Activated CD4-positive, alpha-beta T cell treated with anti-CD3 and anti-CD28 coated beads, Interleukin-2, amount 10 ng/mL, durations not matched to agents 24 days and 14 days (primary cell): ENCODE results near the gene ADARB2. TPM values are rescaled to one million over a fixed set of nuclear protein-coding genes. Genes with fewer than 3 reads are reported as not detected.

Experiments
- DNase-seq: peaks from one replicate; pipeline ENCODE4 v3.0.0; 2022
- H3K27ac Mint-ChIP-seq: one replicate; pipeline ENCODE4 v1.8.0; 2022; ENCODE audit warnings: mild to moderate bottlenecking, mixed read lengths
- H3K27me3 Mint-ChIP-seq: one replicate; pipeline ENCODE4 v1.8.0; 2022; ENCODE audit warnings: mixed read lengths
- H3K36me3 Mint-ChIP-seq: one replicate; pipeline ENCODE4 v1.8.0; 2022; ENCODE audit warnings: low read depth, mild to moderate bottlenecking, mixed read lengths
- H3K4me1 Mint-ChIP-seq: one replicate; pipeline ENCODE4 v1.8.0; 2021; ENCODE audit warnings: mixed read lengths
- H3K4me3 Mint-ChIP-seq: one replicate; pipeline ENCODE4 v1.8.0; 2022; ENCODE audit warnings: mild to moderate bottlenecking, moderate library complexity, mixed read lengths
- H3K9me3 Mint-ChIP-seq: one replicate; pipeline ENCODE4 v1.8.0; 2021; ENCODE audit warnings: mixed read lengths
- intact Hi-C: fragments of 100-400 bp; cut with micrococcal nuclease; formaldehyde crosslinking; loops from one replicate; pipeline ENCODE4 v1.15.1; 2023
- total RNA-seq: library from RNA; stranded (reverse); gene quantifications from 2 replicates; pipeline ENCODE4 v1.2.3, GENCODE V29; 2022

ADARB2 gene
- total RNA-seq, 1 donor from 2014 or later: not detected

- no peak overlapping the region for H3K27ac Mint-ChIP-seq
- H3K27me3 Mint-ChIP-seq: peaks cover 23% of the 10 kb centered on the region
- H3K36me3 Mint-ChIP-seq: no peaks in the 10 kb centered on the region
- H3K9me3 Mint-ChIP-seq: no peaks in the 10 kb centered on the region
- intact Hi-C loops: no loop called here
- H3K4me3 Mint-ChIP-seq: no peak overlapping the region
- peaks cover 8% of the 10 kb centered on the region for H3K4me1 Mint-ChIP-seq
- no peak for DNase-seq
These were observed 543.2 kb downstream of the ADARB2 start for GRCh38 chr10:1194161-1194560.

DNA sequence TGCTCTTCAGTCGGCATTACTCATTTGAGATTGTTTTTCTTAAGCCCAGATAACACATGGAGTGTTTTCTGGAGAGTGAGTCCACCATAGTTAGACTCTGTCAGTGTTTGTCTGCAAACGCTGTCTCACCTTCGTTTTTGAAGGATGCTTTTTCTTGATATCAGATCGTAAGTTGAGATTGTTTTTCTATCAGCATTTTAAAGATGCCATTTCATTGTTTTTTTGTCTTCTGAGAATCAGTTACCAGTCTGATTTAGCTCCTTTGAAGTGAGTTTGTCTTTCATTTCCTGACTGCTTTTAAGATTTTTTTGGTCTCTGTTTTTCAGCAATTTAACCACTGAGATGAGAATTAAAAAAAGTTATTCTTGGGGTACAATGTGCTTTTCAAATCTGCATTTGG, 543.8 kb downstream of the ADARB2 start:
- H3K4me1 Mint-ChIP-seq: peaks cover 8% of the 10 kb centered on the region
- H3K36me3 Mint-ChIP-seq: no peaks in the 10 kb centered on the region
- H3K9me3 Mint-ChIP-seq: no peaks in the 10 kb centered on the region
- intact Hi-C loops: no loop called here
- H3K4me3 Mint-ChIP-seq: peak overlapping the region; percentile 19
- H3K27me3 Mint-ChIP-seq: peaks cover 22% of the 10 kb centered on the region
- DNase-seq: no peak
- H3K27ac Mint-ChIP-seq: no peak overlapping the region

DNA sequence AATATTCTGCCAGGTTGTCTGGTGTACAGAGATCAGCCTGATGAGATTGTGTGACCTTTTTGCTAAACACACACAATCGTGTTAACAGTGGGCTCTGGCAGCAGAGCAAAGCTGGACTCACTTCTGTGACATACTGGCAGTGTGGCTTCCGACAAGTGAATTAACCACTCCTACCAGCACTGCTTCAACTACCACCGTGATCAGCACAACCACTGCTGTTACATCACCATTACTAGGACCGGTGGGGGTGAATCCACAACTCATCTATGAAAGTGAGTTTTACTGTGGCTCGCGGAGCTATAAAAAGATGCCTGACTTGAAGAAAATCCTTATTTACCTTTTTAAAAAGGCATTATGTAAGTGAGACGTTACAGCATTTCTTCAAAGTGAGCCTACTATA, 545.6 kb downstream of the ADARB2 start:
- no peak for DNase-seq
- no peak overlapping the region for H3K4me3 Mint-ChIP-seq
- no peaks in the 10 kb centered on the region for H3K36me3 Mint-ChIP-seq
- no peak overlapping the region for H3K27ac Mint-ChIP-seq
- intact Hi-C loops: no loop called here
- no peaks in the 10 kb centered on the region for H3K9me3 Mint-ChIP-seq
- peaks cover 8% of the 10 kb centered on the region for H3K4me1 Mint-ChIP-seq
- peaks cover 9% of the 10 kb centered on the region for H3K27me3 Mint-ChIP-seq

DNA sequence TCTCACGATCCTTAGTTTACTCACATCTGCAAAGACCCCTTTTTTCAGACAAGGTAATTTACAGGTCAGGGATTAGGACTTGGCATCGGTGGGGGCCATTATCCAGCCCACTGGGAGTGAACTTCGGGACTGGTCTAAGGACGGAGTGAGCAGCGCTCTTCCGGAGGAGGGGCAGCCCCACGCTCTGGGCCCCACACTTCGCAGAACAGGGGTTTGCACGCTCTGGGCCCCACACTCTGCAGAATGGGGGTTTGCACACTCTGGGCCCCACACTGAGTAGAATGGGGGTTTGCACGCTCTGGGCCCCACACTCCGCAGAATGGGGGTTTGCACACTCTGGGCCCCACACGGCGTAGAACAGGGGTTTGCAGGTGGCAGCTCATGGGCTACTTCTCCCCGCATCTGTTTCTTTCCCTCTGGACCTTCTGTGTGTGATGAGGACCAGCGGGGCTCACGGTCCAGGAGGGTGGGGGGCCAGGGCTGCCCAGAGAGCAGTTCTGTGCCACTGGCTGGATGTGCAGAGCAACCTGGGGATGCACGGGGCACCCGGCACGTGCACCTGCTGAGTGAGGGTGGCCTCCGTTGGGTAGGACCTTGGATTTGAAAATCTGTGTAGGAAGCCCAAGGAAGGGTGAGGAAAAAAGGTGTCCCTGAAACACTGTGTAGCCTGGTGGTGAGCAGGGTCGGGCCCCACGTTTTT, 546.4 kb downstream of the ADARB2 start:
- peaks cover 6% of the 10 kb centered on the region for H3K27me3 Mint-ChIP-seq
- DNase-seq: no peak
- no peak overlapping the region for H3K4me3 Mint-ChIP-seq
- H3K27ac Mint-ChIP-seq: no peak overlapping the region
- no peaks in the 10 kb centered on the region for H3K36me3 Mint-ChIP-seq
- no peaks in the 10 kb centered on the region for H3K9me3 Mint-ChIP-seq
- intact Hi-C loops: no loop called here
- H3K4me1 Mint-ChIP-seq: peaks cover 8% of the 10 kb centered on the region

GRCh38 chr10:1190052-1190395, 547.3 kb downstream of the ADARB2 start:
- Mint-ChIP-seq H3K27me3 (peaks cover 4% of the 10 kb centered on the region), H3K36me3 (no peaks in the 10 kb centered on the region), H3K4me3 (no peak overlapping the region), H3K9me3 (no peaks in the 10 kb centered on the region), H3K27ac (no peak overlapping the region), H3K4me1 (peaks cover 8% of the 10 kb centered on the region)
- no peak for DNase-seq
- intact Hi-C loops: no loop called here

GRCh38 chr10:1189166-1190051, 547.9 kb downstream of the ADARB2 start:
- Mint-ChIP-seq H3K36me3 (no peaks in the 10 kb centered on the region), H3K27ac (no peak overlapping the region), H3K27me3 (peaks cover 3% of the 10 kb centered on the region), H3K4me3 (no peak overlapping the region), H3K9me3 (no peaks in the 10 kb centered on the region), H3K4me1 (peaks cover 8% of the 10 kb centered on the region)
- intact Hi-C loops: no loop called here
- DNase-seq: no peak

GRCh38 chr10:1188558-1189135, 548.7 kb downstream of the ADARB2 start:
- intact Hi-C loops: no loop called here
- Mint-ChIP-seq H3K36me3 (no peaks in the 10 kb centered on the region), H3K4me1 (peaks cover 4% of the 10 kb centered on the region)

DNA sequence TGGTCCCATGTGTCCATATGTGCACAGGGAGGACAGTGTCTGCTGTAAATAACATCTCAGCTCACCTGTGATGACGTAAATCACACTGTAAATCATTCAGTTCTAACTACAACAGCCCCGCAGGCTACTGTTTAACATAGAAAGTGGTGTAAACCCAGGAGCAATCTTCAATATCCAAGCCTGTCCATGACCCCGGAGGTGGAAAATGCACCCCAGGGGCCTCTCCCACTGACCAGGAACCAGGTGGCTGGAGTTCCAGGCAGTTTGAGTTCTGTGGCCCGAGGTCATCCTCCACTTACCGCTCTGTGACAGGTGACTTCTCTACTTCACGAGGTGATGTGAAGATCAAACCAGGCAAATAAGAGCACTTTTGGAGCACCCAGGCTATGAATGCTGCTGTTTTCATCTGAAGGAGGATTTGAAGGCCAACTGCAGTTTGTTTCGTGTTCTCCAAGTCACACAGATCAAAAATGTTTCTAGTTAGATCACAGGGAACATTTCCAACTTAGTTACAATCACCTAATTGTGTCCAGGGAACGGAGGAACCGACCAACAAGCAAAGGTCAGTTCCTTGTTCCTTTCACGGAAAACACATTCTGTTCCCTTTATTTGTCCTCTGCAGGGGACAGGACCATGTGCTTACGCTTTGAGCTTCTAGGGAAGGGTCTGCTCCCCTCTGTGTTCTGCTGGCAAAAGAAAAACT, 549.3 kb downstream of the ADARB2 start:
- no peaks in the 10 kb centered on the region for H3K27me3 Mint-ChIP-seq
- H3K4me1 Mint-ChIP-seq: no peaks in the 10 kb centered on the region
- intact Hi-C loops: no loop called here
- H3K9me3 Mint-ChIP-seq: no peaks in the 10 kb centered on the region
- H3K27ac Mint-ChIP-seq: no peak overlapping the region
- no peak for DNase-seq
- no peak overlapping the region for H3K4me3 Mint-ChIP-seq
- H3K36me3 Mint-ChIP-seq: no peaks in the 10 kb centered on the region

More at GRCh38 chr10:1188558-1189135, 548.7 kb downstream of the ADARB2 start:
- Mint-ChIP-seq H3K4me3 (no peak overlapping the region), H3K27ac (no peak overlapping the region), H3K9me3 (no peaks in the 10 kb centered on the region), H3K27me3 (no peaks in the 10 kb centered on the region)
- DNase-seq: no peak

- intact Hi-C loops: no loop called here
- Mint-ChIP-seq H3K27me3 (no peaks in the 10 kb centered on the region), H3K4me1 (no peaks in the 10 kb centered on the region), H3K27ac (no peak overlapping the region), H3K9me3 (no peaks in the 10 kb centered on the region), H3K4me3 (no peak overlapping the region), H3K36me3 (no peaks in the 10 kb centered on the region)
- no peak for DNase-seq
These were observed 550.0 kb downstream of the ADARB2 start for GRCh38 chr10:1187151-1187854.

GRCh38 chr10:1186683-1186990, 550.7 kb downstream of the ADARB2 start:
- DNase-seq: no peak
- no peaks in the 10 kb centered on the region for H3K36me3 Mint-ChIP-seq
- H3K27ac Mint-ChIP-seq: no peak overlapping the region
- intact Hi-C loops: no loop called here
- H3K9me3 Mint-ChIP-seq: no peaks in the 10 kb centered on the region
- no peaks in the 10 kb centered on the region for H3K4me1 Mint-ChIP-seq
- H3K4me3 Mint-ChIP-seq: no peak overlapping the region
- no peaks in the 10 kb centered on the region for H3K27me3 Mint-ChIP-seq

DNA sequence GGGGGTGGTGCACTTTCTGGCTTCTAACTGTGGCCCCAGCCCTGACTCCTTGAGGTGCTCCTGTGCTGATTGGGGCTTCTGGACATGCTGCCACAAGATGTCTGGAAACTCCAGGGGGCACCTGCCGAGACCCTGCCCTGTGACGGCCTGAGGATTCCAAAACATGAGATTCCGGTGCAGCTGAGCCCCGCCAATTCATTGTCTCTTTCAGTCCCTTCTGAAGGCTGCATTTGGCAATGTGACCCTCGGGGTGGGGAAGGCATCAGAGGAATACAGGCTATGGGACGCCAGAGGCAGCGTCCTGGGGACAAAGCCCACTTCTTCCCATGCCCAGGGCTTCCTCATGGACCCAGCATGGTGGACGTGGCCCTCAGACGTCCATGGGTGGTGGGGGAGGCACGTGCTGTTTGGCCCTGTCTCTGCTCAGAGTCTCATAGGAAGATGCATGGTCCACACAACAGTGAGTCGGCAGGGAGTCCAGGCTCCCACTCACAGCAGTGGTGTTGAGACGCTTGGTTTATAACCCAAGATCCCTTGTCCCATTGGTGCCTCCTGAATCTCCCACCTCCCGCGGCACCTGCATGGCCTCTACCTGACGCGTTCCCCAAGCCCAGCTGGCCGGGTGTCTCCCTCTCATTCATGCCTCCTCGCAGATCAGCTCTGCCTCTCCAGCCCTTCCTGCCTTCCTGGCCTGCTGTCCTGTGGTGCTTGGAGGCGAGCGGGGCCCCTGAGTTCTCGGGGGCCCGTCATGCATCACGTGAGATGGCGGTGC, 551.2 kb downstream of the ADARB2 start:
- no peaks in the 10 kb centered on the region for H3K27me3 Mint-ChIP-seq
- H3K4me1 Mint-ChIP-seq: no peaks in the 10 kb centered on the region
- intact Hi-C loops: no loop called here
- H3K27ac Mint-ChIP-seq: no peak overlapping the region
- DNase-seq: no peak
- H3K4me3 Mint-ChIP-seq: no peak overlapping the region
- H3K9me3 Mint-ChIP-seq: no peaks in the 10 kb centered on the region
- H3K36me3 Mint-ChIP-seq: no peaks in the 10 kb centered on the region

DNA sequence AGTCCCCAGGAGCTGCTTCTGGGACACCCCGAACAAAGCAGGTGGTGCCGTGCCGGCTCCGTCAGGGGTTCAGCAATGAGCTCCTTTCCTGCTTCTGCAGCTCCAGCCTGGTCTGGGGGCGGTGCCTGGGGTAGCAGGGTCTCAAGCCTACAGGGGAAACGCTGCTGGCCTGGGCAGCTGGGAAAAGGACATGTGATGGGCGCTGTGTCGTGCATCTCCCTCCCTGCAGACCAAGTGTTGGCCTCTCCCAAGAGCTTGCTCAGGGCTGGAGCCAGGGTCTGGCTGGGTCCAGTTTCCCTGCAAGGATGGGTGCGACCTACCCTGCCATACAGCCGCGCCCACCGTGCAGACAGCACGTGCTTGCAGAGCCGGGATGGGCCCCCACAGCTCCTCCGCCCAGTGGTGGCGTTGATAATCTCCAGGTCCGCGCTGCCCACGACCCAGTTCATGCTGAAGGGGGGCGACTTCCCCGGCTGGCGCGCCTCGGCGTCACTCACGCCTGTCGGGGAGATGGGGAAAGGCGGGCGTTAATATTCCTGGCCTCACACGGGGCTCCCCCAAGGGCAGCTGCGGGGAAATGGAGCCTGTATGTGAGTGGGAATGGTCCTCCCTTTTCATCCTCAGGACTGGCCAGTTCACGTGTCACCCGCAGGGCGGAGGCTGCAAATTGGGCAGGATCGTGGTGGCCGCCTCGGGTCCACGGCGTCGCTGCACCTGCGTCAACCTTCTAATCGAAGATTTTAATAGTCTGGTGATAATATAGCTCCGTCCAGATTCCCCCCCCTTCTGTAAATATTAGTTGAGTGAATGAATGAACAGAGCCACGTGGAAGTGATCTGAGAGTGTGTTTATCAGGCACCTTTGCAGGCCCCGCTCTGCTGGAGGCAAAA, 552.5 kb downstream of the ADARB2 start:
- Mint-ChIP-seq H3K27ac (no peak overlapping the region), H3K9me3 (no peaks in the 10 kb centered on the region), H3K36me3 (no peaks in the 10 kb centered on the region), H3K4me3 (no peak overlapping the region), H3K4me1 (no peaks in the 10 kb centered on the region), H3K27me3 (no peaks in the 10 kb centered on the region)
- intact Hi-C loops: no loop called here
- DNase-seq: no peak
